SU-DHL-6 (cell line): ENCODE measurements around the gene IQGAP1.

Experiments
- H2AFZ ChIP-seq: fragments of 200-600 bp; sonication (generic); 2 replicates; pipeline ENCODE4 v1.6.1; 2014; ENCODE audit warnings: low read depth, mild to moderate bottlenecking, moderate library complexity, mixed read lengths, antibody characterized with exemption, low read length; ENCODE audit not compliant: severe bottlenecking
- H3F3A ChIP-seq: fragments of 200-600 bp; shearing (Covaris generic); 2 replicates; pipeline ENCODE4 v1.6.0; 2016; ENCODE audit warnings: antibody characterized with exemption, mild to moderate bottlenecking; ENCODE audit not compliant: insufficient read depth
- H3K27ac ChIP-seq: fragments of 200-600 bp; sonication (generic); 2 replicates; pipeline ENCODE4 v1.5.1; 2016; ENCODE audit warnings: low read depth, mild to moderate bottlenecking, low read length, moderate library complexity, mixed read lengths
- H3K27me3 ChIP-seq: fragments of 200-600 bp; sonication (generic), shearing (Covaris generic); 2 replicates; pipeline ENCODE4 v1.6.0; 2014; ENCODE audit warnings: mild to moderate bottlenecking, low read length
- H3K36me3 ChIP-seq: fragments of 200-600 bp; sonication (generic); 2 replicates; pipeline ENCODE4 v1.6.1; 2014; ENCODE audit warnings: mild to moderate bottlenecking, low read length, mixed read lengths
- H3K4me2 ChIP-seq: fragments of 300-600, 200-600 bp; shearing (Covaris generic), sonication (generic); 2 replicates; pipeline ENCODE4 v1.6.0; 2014; ENCODE audit warnings: low read length, low read depth, mild to moderate bottlenecking; ENCODE audit not compliant: poor library complexity, severe bottlenecking
- H3K4me3 ChIP-seq: fragments of 200-600 bp; sonication (generic); 2 replicates; pipeline ENCODE4 v1.5.1; 2014; ENCODE audit warnings: antibody characterized with exemption, low read length, mild to moderate bottlenecking, mixed read lengths; ENCODE audit not compliant: insufficient read depth, poor library complexity, severe bottlenecking
- H3K79me2 ChIP-seq: fragments of 200-600 bp; sonication (generic); 2 replicates; pipeline ENCODE4 v1.6.1; 2014; ENCODE audit warnings: mild to moderate bottlenecking, low read length, moderate library complexity; ENCODE audit not compliant: insufficient read depth
- H3K9ac ChIP-seq: fragments of 200-600 bp; sonication (generic); 2 replicates; pipeline ENCODE4 v1.7.0; 2014; ENCODE audit warnings: mild to moderate bottlenecking, low read length
- H3K9me2 ChIP-seq: fragments of 200-600 bp; sonication (generic); replicated peaks from 2 replicates; pipeline ENCODE4 v1.6.1; 2014; ENCODE audit warnings: low read length; ENCODE audit not compliant: insufficient read depth
- H3K9me3 ChIP-seq: fragments of 200-600 bp; sonication (generic); 2 replicates; pipeline ENCODE4 v1.6.1; 2014; ENCODE audit warnings: low read length, mixed read lengths; ENCODE audit not compliant: insufficient read depth
- H4K20me1 ChIP-seq: fragments of 200-600 bp; sonication (generic); 2 replicates; pipeline ENCODE4 v1.6.1; 2014; ENCODE audit warnings: low read depth, mild to moderate bottlenecking, antibody characterized with exemption, low read length, moderate library complexity, mixed read lengths
- EZH2phosphoT487 ChIP-seq: fragments of 200-600 bp; sonication (generic), shearing (Covaris generic); conservative IDR thresholded peaks from 2 replicates; pipeline ENCODE4 v1.6.1; 2018; ENCODE audit warnings: mild to moderate bottlenecking, antibody characterized with exemption, low read length, moderate library complexity, mixed read lengths
- TF ChIP-seq, protein P1 (sequence below): fragments of 200-600 bp; sonication (generic); IDR thresholded peaks from one replicate; pipeline ENCODE4 v1.5.1; 2017; ENCODE audit warnings: antibody characterized with exemption, mild to moderate bottlenecking, low read length, moderate library complexity; ENCODE audit not compliant: insufficient read depth, poor library complexity, severe bottlenecking

Gene IQGAP1

GRCh38 chr15:90411176-90411575 is 23.1 kb downstream of the IQGAP1 start:
- peaks cover 9% of the 10 kb centered on the region; the same call in 1 of the 2 replicates for H4K20me1 ChIP-seq
- H3K36me3 ChIP-seq: 0 out of 2 replicates have a peak, but pooled peaks cover 8% of the 10 kb centered on the region
- H3K9ac ChIP-seq: no peak overlapping the region
- TF ChIP-seq, protein P1, sequence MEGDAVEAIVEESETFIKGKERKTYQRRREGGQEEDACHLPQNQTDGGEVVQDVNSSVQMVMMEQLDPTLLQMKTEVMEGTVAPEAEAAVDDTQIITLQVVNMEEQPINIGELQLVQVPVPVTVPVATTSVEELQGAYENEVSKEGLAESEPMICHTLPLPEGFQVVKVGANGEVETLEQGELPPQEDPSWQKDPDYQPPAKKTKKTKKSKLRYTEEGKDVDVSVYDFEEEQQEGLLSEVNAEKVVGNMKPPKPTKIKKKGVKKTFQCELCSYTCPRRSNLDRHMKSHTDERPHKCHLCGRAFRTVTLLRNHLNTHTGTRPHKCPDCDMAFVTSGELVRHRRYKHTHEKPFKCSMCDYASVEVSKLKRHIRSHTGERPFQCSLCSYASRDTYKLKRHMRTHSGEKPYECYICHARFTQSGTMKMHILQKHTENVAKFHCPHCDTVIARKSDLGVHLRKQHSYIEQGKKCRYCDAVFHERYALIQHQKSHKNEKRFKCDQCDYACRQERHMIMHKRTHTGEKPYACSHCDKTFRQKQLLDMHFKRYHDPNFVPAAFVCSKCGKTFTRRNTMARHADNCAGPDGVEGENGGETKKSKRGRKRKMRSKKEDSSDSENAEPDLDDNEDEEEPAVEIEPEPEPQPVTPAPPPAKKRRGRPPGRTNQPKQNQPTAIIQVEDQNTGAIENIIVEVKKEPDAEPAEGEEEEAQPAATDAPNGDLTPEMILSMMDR: no peak
- TF ChIP-seq EZH2phosphoT487: no peak
- H3K79me2 ChIP-seq: peaks cover 75% of the 10 kb centered on the region
- no peak overlapping the region for H3K27ac ChIP-seq
- no peak overlapping the region for H3K4me2 ChIP-seq
- H3K9me3 ChIP-seq: no peaks in the 10 kb centered on the region
- H3K4me3 ChIP-seq: no peak overlapping the region
- H3K27me3 ChIP-seq: no peaks in the 10 kb centered on the region
- H2AFZ ChIP-seq: no peak overlapping the region
- no peaks in the 10 kb centered on the region for H3K9me2 ChIP-seq
- no peaks in the 10 kb centered on the region; the same call in 1 of the 2 replicates for H3F3A ChIP-seq

- Histone ChIP-seq H3K79me2 (peaks cover 61% of the 10 kb centered on the region), H3K4me3 (no peak overlapping the region), H3K4me2 (no peak overlapping the region)
Observed at GRCh38 chr15:90412356-90413194, 24.5 kb downstream of the IQGAP1 start.

GRCh38 chr15:90413411-90414379 is 25.7 kb downstream of the IQGAP1 start:
- no peaks in the 10 kb centered on the region for H3K9me3 ChIP-seq
- H3K9ac ChIP-seq: no peak overlapping the region
- no peak for TF ChIP-seq EZH2phosphoT487
- TF ChIP-seq, protein P1: no peak
- H3K9me2 ChIP-seq: no peaks in the 10 kb centered on the region
- H3K27ac ChIP-seq: no peak overlapping the region
- no peak overlapping the region for H2AFZ ChIP-seq
- H3K79me2 ChIP-seq: peaks cover 61% of the 10 kb centered on the region
- no peaks in the 10 kb centered on the region for H3K27me3 ChIP-seq
- H3K36me3 ChIP-seq: 0 out of 2 replicates have a peak, but pooled peaks cover 7% of the 10 kb centered on the region
- H4K20me1 ChIP-seq: no peaks in the 10 kb centered on the region
- no peak overlapping the region for H3K4me2 ChIP-seq
- H3F3A ChIP-seq: no peaks in the 10 kb centered on the region; the same call in 1 of the 2 replicates
- no peak overlapping the region for H3K4me3 ChIP-seq

More at GRCh38 chr15:90412356-90413194, 24.5 kb downstream of the IQGAP1 start:
- H3K27me3 ChIP-seq: no peaks in the 10 kb centered on the region
- H2AFZ ChIP-seq: no peak overlapping the region
- H3K9ac ChIP-seq: no peak overlapping the region
- no peaks in the 10 kb centered on the region for H3K9me3 ChIP-seq
- H3F3A ChIP-seq: no peaks in the 10 kb centered on the region; the same call in 1 of the 2 replicates
- no peaks in the 10 kb centered on the region for H3K9me2 ChIP-seq
- no peak overlapping the region for H3K27ac ChIP-seq
- no peak for TF ChIP-seq EZH2phosphoT487
- TF ChIP-seq, protein P1: no peak
- H3K36me3 ChIP-seq: 0 out of 2 replicates have a peak, but pooled peaks cover 8% of the 10 kb centered on the region
- H4K20me1 ChIP-seq: no peaks in the 10 kb centered on the region
